ENCODE results near the gene BMPER.
A peak's percentile ranks its signal among the peaks of the same experiment; 100 is the strongest.
"Not testable (repeated sequence)": the region's sequence is repeated elsewhere in the genome, so short reads cannot be mapped to it uniquely, and the experiment has no call there.

Gene BMPER

GRCh38 chr7:34163956-34164355 is 258.6 kb downstream of the BMPER start:
- no peak overlapping the region for H3K9ac ChIP-seq (ENCODE audit: low read depth, low read length)
- no peaks in the 10 kb centered on the region for H3K4me1 ChIP-seq (ENCODE audit: control insufficient read depth, insufficient read depth, low read length)
- no peaks in the 10 kb centered on the region for H3K9me3 ChIP-seq (ENCODE audit: control insufficient read depth, insufficient read depth, low read length)
- H3K36me3 ChIP-seq (ENCODE audit: control insufficient read depth, insufficient read depth, low read length), result no peaks in the 10 kb centered on the region
- no peak overlapping the region for H3K27ac ChIP-seq (ENCODE audit: low read depth, low read length)
- H3K4me3 ChIP-seq (ENCODE audit: low read depth, low read length), result no peak overlapping the region
- H3K27me3 ChIP-seq (ENCODE audit: control insufficient read depth, insufficient read depth, low read length), result no peaks in the 10 kb centered on the region

GRCh38 chr7:34165466-34165865 is 260.1 kb downstream of the BMPER start:
- Histone ChIP-seq H3K36me3 (ENCODE audit: control insufficient read depth, insufficient read depth, low read length) (no peaks in the 10 kb centered on the region), H3K4me1 (ENCODE audit: control insufficient read depth, insufficient read depth, low read length) (no peaks in the 10 kb centered on the region), H3K27ac (ENCODE audit: low read depth, low read length) (no peak overlapping the region), H3K4me3 (ENCODE audit: low read depth, low read length) (no peak overlapping the region), H3K27me3 (ENCODE audit: control insufficient read depth, insufficient read depth, low read length) (no peaks in the 10 kb centered on the region), H3K9ac (ENCODE audit: low read depth, low read length) (no peak overlapping the region), H3K9me3 (ENCODE audit: control insufficient read depth, insufficient read depth, low read length) (no peaks in the 10 kb centered on the region)

- H3K27me3 ChIP-seq (ENCODE audit: control insufficient read depth, insufficient read depth, low read length), result no peaks in the 10 kb centered on the region
- H3K9me3 ChIP-seq (ENCODE audit: control insufficient read depth, insufficient read depth, low read length), result no peaks in the 10 kb centered on the region
- no peaks in the 10 kb centered on the region for H3K36me3 ChIP-seq (ENCODE audit: control insufficient read depth, insufficient read depth, low read length)
- H3K27ac ChIP-seq (ENCODE audit: low read depth, low read length), result no peak overlapping the region
- no peaks in the 10 kb centered on the region for H3K4me1 ChIP-seq (ENCODE audit: control insufficient read depth, insufficient read depth, low read length)
- H3K9ac ChIP-seq (ENCODE audit: low read depth, low read length), result no peak overlapping the region
- no peak overlapping the region for H3K4me3 ChIP-seq (ENCODE audit: low read depth, low read length)
Measured at GRCh38 chr7:34165927-34166550, 260.7 kb downstream of the BMPER start.

GRCh38 chr7:34168013-34168412 is 262.7 kb downstream of the BMPER start:
- Histone ChIP-seq H3K4me1 (ENCODE audit: control insufficient read depth, insufficient read depth, low read length) (no peaks in the 10 kb centered on the region), H3K27ac (ENCODE audit: low read depth, low read length) (no peak overlapping the region), H3K36me3 (ENCODE audit: control insufficient read depth, insufficient read depth, low read length) (no peaks in the 10 kb centered on the region), H3K4me3 (ENCODE audit: low read depth, low read length) (no peak overlapping the region), H3K27me3 (ENCODE audit: control insufficient read depth, insufficient read depth, low read length) (no peaks in the 10 kb centered on the region), H3K9ac (ENCODE audit: low read depth, low read length) (no peak overlapping the region), H3K9me3 (ENCODE audit: control insufficient read depth, insufficient read depth, low read length) (no peaks in the 10 kb centered on the region)

GRCh38 chr7:34174688-34175616 is 269.6 kb downstream of the BMPER start:
- not testable (repeated sequence) for H3K27ac ChIP-seq (ENCODE audit: low read depth, low read length); H3K36me3 ChIP-seq (ENCODE audit: control insufficient read depth, insufficient read depth, low read length); H3K4me1 ChIP-seq (ENCODE audit: control insufficient read depth, insufficient read depth, low read length); H3K27me3 ChIP-seq (ENCODE audit: control insufficient read depth, insufficient read depth, low read length); H3K9me3 ChIP-seq (ENCODE audit: control insufficient read depth, insufficient read depth, low read length)
- Histone ChIP-seq H3K4me3 (ENCODE audit: low read depth, low read length) (peak overlapping the region; percentile 58), H3K9ac (ENCODE audit: low read depth, low read length) (peak overlapping the region; percentile 70; the same call in 1 of the 2 replicates)

- peak overlapping the region; percentile 58 for H3K4me3 ChIP-seq (ENCODE audit: low read depth, low read length)
- H3K4me1 ChIP-seq (ENCODE audit: control insufficient read depth, insufficient read depth, low read length), result peaks cover 7% of the 10 kb centered on the region
- H3K9ac ChIP-seq (ENCODE audit: low read depth, low read length), result no peak overlapping the region
- no peaks in the 10 kb centered on the region for H3K27me3 ChIP-seq (ENCODE audit: control insufficient read depth, insufficient read depth, low read length)
- H3K36me3 ChIP-seq (ENCODE audit: control insufficient read depth, insufficient read depth, low read length), result no peaks in the 10 kb centered on the region
- no peak overlapping the region for H3K27ac ChIP-seq (ENCODE audit: low read depth, low read length)
- peaks cover 8% of the 10 kb centered on the region for H3K9me3 ChIP-seq (ENCODE audit: control insufficient read depth, insufficient read depth, low read length)
Measured at GRCh38 chr7:34175837-34176236, 270.5 kb downstream of the BMPER start.

- Histone ChIP-seq H3K27ac (ENCODE audit: low read depth, low read length) (no peak overlapping the region), H3K27me3 (ENCODE audit: control insufficient read depth, insufficient read depth, low read length) (no peaks in the 10 kb centered on the region), H3K36me3 (ENCODE audit: control insufficient read depth, insufficient read depth, low read length) (no peaks in the 10 kb centered on the region), H3K9ac (ENCODE audit: low read depth, low read length) (no peak overlapping the region), H3K9me3 (ENCODE audit: control insufficient read depth, insufficient read depth, low read length) (peaks cover 8% of the 10 kb centered on the region), H3K4me3 (ENCODE audit: low read depth, low read length) (no peak overlapping the region), H3K4me1 (ENCODE audit: control insufficient read depth, insufficient read depth, low read length) (peaks cover 7% of the 10 kb centered on the region)
Measured at GRCh38 chr7:34177476-34177875, 272.1 kb downstream of the BMPER start.

- H3K4me3 ChIP-seq (ENCODE audit: low read depth, low read length), result no peak overlapping the region
- no peaks in the 10 kb centered on the region for H3K36me3 ChIP-seq (ENCODE audit: control insufficient read depth, insufficient read depth, low read length)
- no peaks in the 10 kb centered on the region for H3K27me3 ChIP-seq (ENCODE audit: control insufficient read depth, insufficient read depth, low read length)
- no peak overlapping the region for H3K27ac ChIP-seq (ENCODE audit: low read depth, low read length)
- peaks cover under 1% of the 10 kb centered on the region; the same call in 1 of the 2 replicates for H3K9me3 ChIP-seq (ENCODE audit: control insufficient read depth, insufficient read depth, low read length)
- H3K4me1 ChIP-seq (ENCODE audit: control insufficient read depth, insufficient read depth, low read length), result no peaks in the 10 kb centered on the region
- H3K9ac ChIP-seq (ENCODE audit: low read depth, low read length), result no peak overlapping the region
Measured at GRCh38 chr7:34181271-34181958, 276.1 kb downstream of the BMPER start.

- Histone ChIP-seq H3K9ac (ENCODE audit: low read depth, low read length) (no peak overlapping the region), H3K27ac (ENCODE audit: low read depth, low read length) (no peak overlapping the region), H3K4me1 (ENCODE audit: control insufficient read depth, insufficient read depth, low read length) (no peaks in the 10 kb centered on the region), H3K9me3 (ENCODE audit: control insufficient read depth, insufficient read depth, low read length) (no peaks in the 10 kb centered on the region), H3K36me3 (ENCODE audit: control insufficient read depth, insufficient read depth, low read length) (no peaks in the 10 kb centered on the region), H3K4me3 (ENCODE audit: low read depth, low read length) (no peak overlapping the region), H3K27me3 (ENCODE audit: control insufficient read depth, insufficient read depth, low read length) (no peaks in the 10 kb centered on the region)
Measured at GRCh38 chr7:34184466-34184865, 279.1 kb downstream of the BMPER start.

- H3K27ac ChIP-seq (ENCODE audit: low read depth, low read length), result no peak overlapping the region
- no peaks in the 10 kb centered on the region for H3K36me3 ChIP-seq (ENCODE audit: control insufficient read depth, insufficient read depth, low read length)
- no peak overlapping the region for H3K9ac ChIP-seq (ENCODE audit: low read depth, low read length)
- no peaks in the 10 kb centered on the region for H3K4me1 ChIP-seq (ENCODE audit: control insufficient read depth, insufficient read depth, low read length)
- H3K27me3 ChIP-seq (ENCODE audit: control insufficient read depth, insufficient read depth, low read length), result no peaks in the 10 kb centered on the region
- H3K9me3 ChIP-seq (ENCODE audit: control insufficient read depth, insufficient read depth, low read length), result no peaks in the 10 kb centered on the region
- no peak overlapping the region for H3K4me3 ChIP-seq (ENCODE audit: low read depth, low read length)
Measured at GRCh38 chr7:34187798-34188307, 282.5 kb downstream of the BMPER start.

Data from HUES48 (cell line).